GM12874 (cell line): Measurements from ENCODE around the gene HAUS1.

Experiments
- TF ChIP-seq, protein P1 (sequence below): IDR thresholded peaks from 2 replicates; pipeline ENCODE4 v1.5.1; 2011; ENCODE audit warnings: low read depth, mild to moderate bottlenecking, control low read depth, low read length, moderate library complexity; ENCODE audit not compliant: insufficient read depth

Gene HAUS1, protein sequence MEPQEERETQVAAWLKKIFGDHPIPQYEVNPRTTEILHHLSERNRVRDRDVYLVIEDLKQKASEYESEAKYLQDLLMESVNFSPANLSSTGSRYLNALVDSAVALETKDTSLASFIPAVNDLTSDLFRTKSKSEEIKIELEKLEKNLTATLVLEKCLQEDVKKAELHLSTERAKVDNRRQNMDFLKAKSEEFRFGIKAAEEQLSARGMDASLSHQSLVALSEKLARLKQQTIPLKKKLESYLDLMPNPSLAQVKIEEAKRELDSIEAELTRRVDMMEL

GRCh38 chr18:46104128-46104911 lies at the start of gene HAUS1:
Gene HAUS1, plus strand, starts transcription at chr18:46104385. Its CDS starts 27 bp downstream, at chr18:46104412.
- TF ChIP-seq, protein P1, sequence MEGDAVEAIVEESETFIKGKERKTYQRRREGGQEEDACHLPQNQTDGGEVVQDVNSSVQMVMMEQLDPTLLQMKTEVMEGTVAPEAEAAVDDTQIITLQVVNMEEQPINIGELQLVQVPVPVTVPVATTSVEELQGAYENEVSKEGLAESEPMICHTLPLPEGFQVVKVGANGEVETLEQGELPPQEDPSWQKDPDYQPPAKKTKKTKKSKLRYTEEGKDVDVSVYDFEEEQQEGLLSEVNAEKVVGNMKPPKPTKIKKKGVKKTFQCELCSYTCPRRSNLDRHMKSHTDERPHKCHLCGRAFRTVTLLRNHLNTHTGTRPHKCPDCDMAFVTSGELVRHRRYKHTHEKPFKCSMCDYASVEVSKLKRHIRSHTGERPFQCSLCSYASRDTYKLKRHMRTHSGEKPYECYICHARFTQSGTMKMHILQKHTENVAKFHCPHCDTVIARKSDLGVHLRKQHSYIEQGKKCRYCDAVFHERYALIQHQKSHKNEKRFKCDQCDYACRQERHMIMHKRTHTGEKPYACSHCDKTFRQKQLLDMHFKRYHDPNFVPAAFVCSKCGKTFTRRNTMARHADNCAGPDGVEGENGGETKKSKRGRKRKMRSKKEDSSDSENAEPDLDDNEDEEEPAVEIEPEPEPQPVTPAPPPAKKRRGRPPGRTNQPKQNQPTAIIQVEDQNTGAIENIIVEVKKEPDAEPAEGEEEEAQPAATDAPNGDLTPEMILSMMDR, result no peak

DNA sequence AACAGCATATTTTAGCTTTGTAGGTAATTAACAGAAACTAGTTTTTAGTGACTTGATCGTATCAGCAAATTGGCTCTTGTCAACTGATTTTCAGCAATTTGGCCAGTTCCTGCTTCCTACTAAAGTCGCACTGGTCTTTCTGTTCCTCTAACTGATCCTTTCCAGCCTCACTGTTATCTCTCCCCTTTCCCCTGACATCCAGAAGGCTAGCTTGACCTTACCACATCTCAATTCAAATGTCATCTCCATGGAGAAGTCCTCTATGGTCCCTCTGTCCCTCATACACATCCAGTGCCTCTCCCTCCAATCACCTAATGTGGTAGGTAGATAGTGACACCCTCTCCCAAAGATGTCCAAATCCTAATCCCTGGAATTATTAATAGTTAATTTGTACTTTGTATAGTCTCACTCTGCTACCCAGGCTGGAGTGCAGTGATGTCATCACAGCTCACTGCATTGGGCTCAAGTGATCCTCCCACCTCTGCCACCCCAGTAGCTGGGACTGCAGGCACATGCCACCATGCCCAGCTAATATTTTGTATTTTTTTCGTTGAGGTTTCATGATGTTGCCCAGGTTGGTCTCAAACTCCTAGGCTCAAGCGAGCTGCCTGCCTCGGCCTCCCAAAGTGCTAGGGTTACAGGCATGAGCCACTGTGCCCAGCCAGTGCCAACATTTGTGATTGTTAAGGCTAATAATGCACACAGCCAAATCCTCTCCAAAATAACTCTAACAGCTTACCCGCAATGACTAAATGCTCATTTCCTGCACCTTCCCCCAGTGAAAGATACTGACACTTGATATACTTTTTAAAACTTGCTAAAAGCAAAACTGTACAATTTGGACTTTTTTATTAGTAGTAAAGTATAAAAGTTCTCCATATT lies 49.0 kb upstream of the HAUS1 start:
- TF ChIP-seq, protein P1, result no peak

DNA sequence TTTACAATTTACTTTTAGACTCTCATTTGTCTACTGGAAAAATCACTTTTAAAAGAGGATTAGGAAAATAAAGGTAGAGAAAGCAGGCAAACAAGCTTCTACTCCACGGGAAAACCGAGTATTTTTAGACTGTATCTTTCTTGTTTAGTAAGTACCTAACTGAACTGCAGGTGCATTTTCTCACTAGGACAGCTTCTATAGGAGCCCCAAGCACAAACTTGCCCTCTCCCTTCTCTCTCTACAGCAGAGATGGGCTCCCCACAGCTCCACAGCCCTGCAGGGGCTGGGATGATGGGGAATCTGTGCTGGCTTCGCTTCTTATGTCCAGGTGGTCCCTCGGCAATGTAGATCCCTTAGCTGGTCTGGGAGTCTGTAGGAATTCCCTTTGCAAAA lies 48.4 kb upstream of the HAUS1 start:
- TF ChIP-seq, protein P1, result no peak

GRCh38 chr18:46060359-46060841 lies 43.8 kb upstream of the HAUS1 start:
- TF ChIP-seq, protein P1, result no peak

DNA sequence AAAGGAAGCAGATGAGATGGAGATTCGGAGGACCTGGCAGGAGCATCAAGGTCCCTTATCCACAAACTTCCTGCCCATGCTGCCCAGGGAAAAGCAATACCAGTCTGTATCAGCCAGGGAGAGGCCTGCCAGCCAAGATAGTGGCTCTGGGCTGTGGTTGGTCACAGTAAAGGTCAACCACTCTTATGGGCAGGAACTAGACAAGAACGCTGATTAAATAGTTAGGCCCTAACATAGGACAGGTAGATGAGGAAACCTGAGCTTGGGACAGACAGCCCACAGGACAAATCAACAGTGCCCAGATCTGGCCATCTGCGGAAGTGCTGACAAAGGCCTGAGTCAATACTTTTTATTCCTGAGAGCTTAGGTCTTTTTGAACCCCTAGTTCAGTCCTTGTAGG lies 42.8 kb upstream of the HAUS1 start:
- TF ChIP-seq, protein P1, result no peak

GRCh38 chr18:46061796-46062195 lies 42.4 kb upstream of the HAUS1 start:
- TF ChIP-seq, protein P1, result no peak

- TF ChIP-seq, protein P1, result no peak
Measured at GRCh38 chr18:46062781-46063180, 41.4 kb upstream of the HAUS1 start.
